H1 (cell line): ENCODE measurements around the gene SPEM1. TPM values are rescaled to one million over a fixed set of nuclear protein-coding genes. Genes with fewer than 3 reads are reported as not detected.
A peak's percentile ranks its signal among the peaks of the same experiment; 100 is the strongest.

ENCODE experiments used
- BACH1 ChIP-seq: IDR thresholded peaks from 2 replicates; pipeline ENCODE4 v1.6.1; 2012; ENCODE audit warnings: low read length, improper control_type of control experiment
- CBX8 ChIP-seq: fragments of 300-800, 300-1000 bp; sonication (generic); IDR thresholded peaks from 2 replicates; pipeline ENCODE4 v1.7.1; 2016; ENCODE audit warnings: low read depth, low read length, borderline replicate concordance
- CEBPB ChIP-seq: IDR thresholded peaks from 2 replicates; pipeline ENCODE4 v1.6.1; 2012; ENCODE audit warnings: low read depth, low read length
- CTBP2 ChIP-seq: IDR thresholded peaks from 2 replicates; pipeline ENCODE4 v1.7.0; 2011; ENCODE audit warnings: borderline replicate concordance, mild to moderate bottlenecking, moderate library complexity, mixed read lengths, low read length; ENCODE audit not compliant: insufficient read depth, insufficient read length
- EGR1 ChIP-seq: IDR thresholded peaks from 2 replicates; pipeline ENCODE4 v1.6.1; 2011; ENCODE audit warnings: low read depth, low read length, borderline replicate concordance
- EP300 ChIP-seq, 2 experiments: IDR thresholded peaks; 1 replicate in 1 of 2; 2 replicates in 1 of 2; pipeline ENCODE4 v1.6.1; 2011 to 2012; ENCODE audit warnings: low read depth in 2 of 2, low read length in 2 of 2, mild to moderate bottlenecking in 2 of 2, borderline replicate concordance in 1 of 2, inconsistent platforms in 1 of 2, moderate library complexity in 1 of 2
- GABPA ChIP-seq: IDR thresholded peaks from 2 replicates; pipeline ENCODE4 v1.6.1; 2011; ENCODE audit warnings: mild to moderate bottlenecking, low read length, moderate library complexity, borderline replicate concordance; ENCODE audit not compliant: insufficient read depth
- HDAC2 ChIP-seq, 2 experiments: fragments of 300-600 bp in 1 of 2; sonication (generic) in 1 of 2; IDR thresholded peaks; 2 replicates each; pipeline ENCODE4 v1.6.1; 2011 to 2012; ENCODE audit warnings: low read depth in 2 of 2, low read length in 2 of 2, mild to moderate bottlenecking in 2 of 2, moderate library complexity in 2 of 2, borderline replicate concordance in 1 of 2, inconsistent platforms in 1 of 2
- HDAC6 ChIP-seq: IDR thresholded peaks from one replicate; pipeline ENCODE4 v1.7.1; 2012; ENCODE audit warnings: low read depth, mild to moderate bottlenecking, inconsistent platforms, low read length, moderate library complexity
- JUN ChIP-seq: IDR thresholded peaks from 2 replicates; pipeline ENCODE4 v1.6.1; 2011; ENCODE audit warnings: low read depth, mild to moderate bottlenecking, improper control_type of control experiment, low read length
- JUND ChIP-seq: IDR thresholded peaks from 2 replicates; pipeline ENCODE4 v1.6.1; 2011; ENCODE audit warnings: mild to moderate bottlenecking, improper control_type of control experiment, low read length
- KDM1A ChIP-seq: fragments of 200-600, 300-600 bp; sonication (generic); IDR thresholded peaks from 2 replicates; pipeline ENCODE4 v1.7.1; 2016; ENCODE audit warnings: mild to moderate bottlenecking, low read length, borderline replicate concordance
- MAFK ChIP-seq: IDR thresholded peaks from 2 replicates; pipeline ENCODE4 v1.6.1; 2012; ENCODE audit warnings: low read depth, mild to moderate bottlenecking, improper control_type of control experiment, low read length
- RAD21 ChIP-seq, 2 experiments: IDR thresholded peaks in 1 of 2; conservative IDR thresholded peaks in 1 of 2; 2 replicates each; pipeline ENCODE4 v1.6.1; 2011; ENCODE audit warnings: low read depth in 2 of 2, low read length in 2 of 2, improper control_type of control experiment in 1 of 2, inconsistent platforms in 1 of 2, mild to moderate bottlenecking in 1 of 2, moderate library complexity in 1 of 2
- RBBP5 ChIP-seq: IDR thresholded peaks from 2 replicates; pipeline ENCODE4 v1.7.1; 2012; ENCODE audit warnings: low read depth, mild to moderate bottlenecking, inconsistent platforms, low read length, moderate library complexity, borderline replicate concordance
- RFX5 ChIP-seq: IDR thresholded peaks from 2 replicates; pipeline ENCODE4 v1.6.1; 2011; ENCODE audit warnings: low read depth, low read length, improper control_type of control experiment, borderline replicate concordance
- SAP30 ChIP-seq: fragments of 300-600 bp; sonication (generic); IDR thresholded peaks from 2 replicates; pipeline ENCODE4 v1.7.1; 2012; ENCODE audit warnings: low read length, moderate library complexity, mild to moderate bottlenecking, inconsistent platforms; ENCODE audit not compliant: insufficient read depth, insufficient replicate concordance
- SP1 ChIP-seq: IDR thresholded peaks from 2 replicates; pipeline ENCODE4 v1.6.1; 2011; ENCODE audit warnings: low read depth, low read length
- SRF ChIP-seq: IDR thresholded peaks from 2 replicates; pipeline ENCODE4 v1.6.1; 2011; ENCODE audit warnings: mild to moderate bottlenecking, low read depth, low read length, moderate library complexity
- TAF1 ChIP-seq: IDR thresholded peaks from 2 replicates; pipeline ENCODE4 v1.6.1; 2011; ENCODE audit warnings: mild to moderate bottlenecking, low read depth, low read length
- TCF12 ChIP-seq: IDR thresholded peaks from 2 replicates; pipeline ENCODE4 v1.6.1; 2011; ENCODE audit warnings: low read depth, mild to moderate bottlenecking, low read length
- polyA plus RNA-seq, 7 experiments: library from polyadenylated mRNA; depleted of rRNA in 3 of 7; stranded (reverse) in 5 of 7; unstranded in 2 of 7; fragments of >200 nt in 5 of 7; fragments of 200-250 nt in 2 of 7; gene quantifications; 1 replicate in 5 of 7; 2 replicates in 1 of 7; 4 replicates in 1 of 7; pipeline versions ENCODE4 v1.2.1 to v1.2.3, GENCODE V29; 2011 to 2013; ENCODE audit warnings: missing spikeins in 2 of 7, mixed read lengths in 2 of 7
- total RNA-seq: library from RNA; stranded (reverse); fragmentation: NEBNext Ultra II Directional; extraction: Animal tissue kit (Norgen Biotek cat#: 25700); gene quantifications from 2 replicates; pipeline ENCODE4 v1.2.1, GENCODE V29; 2021

SPEM1 gene
- total and polyA plus RNA-seq, 2 of the 8 experiments (the other 6 are each of a cell fraction or from before 2014, with no cell fraction given), result not detected

GRCh38 chr17:7440113-7440833 lies 20.1 kb downstream of the SPEM1 start (continued):
- TF ChIP-seq SRF (no peak), RFX5 (no peak), CEBPB (no peak), JUN (no peak), KDM1A (no peak; the same call in 1 of the 2 replicates), SAP30 (no peak), SP1 (no peak), RAD21 (IDR thresholded peaks at IDR 0.05 in 1 of 2, conservative IDR thresholded peaks at IDR 0.05 in 1 of 2; ENCODE audit: low read depth in 2 of 2, low read length in 2 of 2) (no peak), BACH1 (no peak), CTBP2 (no peak), EGR1 (0 out of 2 replicates have a peak, but pooled peaks have one; percentile 25), JUND (peak; percentile 94), MAFK (no peak), GABPA (no peak), RBBP5 (no peak), TAF1 (peak; percentile 34; the same call in 1 of the 2 replicates), CBX8 (no peak), TCF12 (no peak), HDAC6 (no peak), EP300 (IDR thresholded peaks at IDR 0.05; ENCODE audit: borderline replicate concordance in 1 of 2, low read depth in 2 of 2, low read length in 2 of 2) (peak in 1 of 2 experiments; percentile 97; a peak in 2 of 3 replicates), HDAC2 (IDR thresholded peaks at IDR 0.05; ENCODE audit: borderline replicate concordance in 1 of 2, low read depth in 2 of 2, low read length in 2 of 2) (peak in 1 of 2 experiments; percentile 26; a peak in 1 of 4 replicates)
